A172 (cell line): Measurements from ENCODE around the gene CLEC9A. TPM values are rescaled to one million over a fixed set of nuclear protein-coding genes. Genes with fewer than 3 reads are reported as not detected.

Experiments
- DNase-seq: peaks from one replicate; pipeline ENCODE4 v3.0.0-alpha.2; 2015; ENCODE audit warnings: low spot score
- total RNA-seq: library from RNA; depleted of rRNA; stranded (reverse); fragments of >200 nt; shearing (Covaris generic); gene quantifications from 2 replicates; pipeline ENCODE4 v1.2.3, GENCODE V29; 2014

The CLEC9A gene
- total RNA-seq, 1 experiment from 2014 or later = not detected

DNA sequence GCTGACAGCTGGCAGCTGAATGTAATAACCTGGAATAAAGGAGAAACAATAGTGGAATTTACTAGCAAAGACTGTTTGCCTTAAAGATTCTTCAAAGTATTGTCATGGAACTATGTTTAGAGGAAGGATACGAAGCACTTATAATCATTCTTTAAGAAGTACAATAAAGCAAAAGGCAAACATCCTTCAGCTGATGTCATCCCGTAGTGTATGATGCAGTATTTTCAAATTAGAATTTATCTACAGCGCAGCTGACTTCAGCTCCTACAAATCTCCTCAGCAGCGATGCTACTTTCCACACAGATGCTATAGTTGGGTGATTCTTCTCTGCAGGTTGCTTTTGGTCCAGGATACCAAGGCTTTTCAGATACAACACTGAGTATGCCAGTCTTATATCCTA is 36.8 kb downstream of the CLEC9A start:
- no peak for DNase-seq

DNA sequence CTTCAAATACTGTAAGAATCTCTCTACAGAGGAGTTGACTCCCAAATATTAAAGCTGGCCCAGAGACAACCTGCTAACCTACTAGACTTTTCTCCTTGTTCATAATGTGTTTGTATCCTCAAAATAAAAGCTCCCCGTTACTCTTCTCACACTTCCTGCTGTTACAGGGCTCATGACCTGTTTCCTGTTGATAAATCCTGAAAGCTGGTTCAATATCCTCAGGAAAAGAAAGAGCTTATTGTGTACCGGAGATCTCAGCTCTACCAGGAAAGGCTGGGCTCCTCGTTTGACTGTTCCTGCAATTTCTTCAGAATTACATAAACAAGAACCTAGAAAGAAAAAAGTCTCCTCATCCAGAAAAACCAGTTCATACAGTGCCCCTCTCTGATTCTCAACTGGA is 37.5 kb downstream of the CLEC9A start:
- DNase-seq = peak; percentile 2

DNA sequence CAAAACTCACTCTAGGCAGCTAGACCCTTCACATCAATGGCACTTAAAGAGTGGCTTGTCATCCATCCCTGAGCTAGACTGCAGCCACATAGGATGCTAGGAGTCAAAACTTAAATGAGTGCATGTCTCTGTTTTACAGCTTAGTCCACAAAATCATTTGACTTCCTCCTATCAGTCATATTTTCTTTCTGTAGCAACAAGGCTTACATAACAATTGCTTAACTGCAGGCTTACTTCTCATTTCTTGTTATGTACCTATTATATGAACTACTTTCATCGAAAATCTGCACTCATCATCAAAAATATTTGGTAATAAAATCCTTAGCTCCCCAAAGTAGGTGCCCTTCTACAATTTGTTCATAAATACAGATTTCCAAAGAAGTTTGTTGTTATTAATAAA is 38.2 kb downstream of the CLEC9A start:
- DNase-seq = no peak

DNA sequence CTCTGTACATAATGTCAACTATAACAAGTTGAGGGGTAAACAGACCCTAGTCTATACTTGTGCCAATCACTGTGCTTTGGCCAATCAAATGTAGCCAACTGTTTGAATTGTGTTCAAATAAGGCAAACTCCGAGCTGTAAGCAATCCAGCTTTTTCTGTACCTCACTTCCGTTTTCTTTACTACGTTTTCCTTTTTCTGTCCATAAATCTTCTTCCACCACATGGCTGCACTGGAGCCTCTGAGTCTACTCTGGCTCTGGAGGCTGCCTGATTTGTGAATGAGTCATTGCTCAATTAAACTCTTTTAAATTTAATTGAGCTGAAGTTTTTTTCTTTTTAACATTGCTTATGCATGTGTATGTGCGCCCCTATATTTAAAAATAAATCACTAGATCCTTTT is 38.6 kb downstream of the CLEC9A start:
- DNase-seq = peak; percentile 79

DNA sequence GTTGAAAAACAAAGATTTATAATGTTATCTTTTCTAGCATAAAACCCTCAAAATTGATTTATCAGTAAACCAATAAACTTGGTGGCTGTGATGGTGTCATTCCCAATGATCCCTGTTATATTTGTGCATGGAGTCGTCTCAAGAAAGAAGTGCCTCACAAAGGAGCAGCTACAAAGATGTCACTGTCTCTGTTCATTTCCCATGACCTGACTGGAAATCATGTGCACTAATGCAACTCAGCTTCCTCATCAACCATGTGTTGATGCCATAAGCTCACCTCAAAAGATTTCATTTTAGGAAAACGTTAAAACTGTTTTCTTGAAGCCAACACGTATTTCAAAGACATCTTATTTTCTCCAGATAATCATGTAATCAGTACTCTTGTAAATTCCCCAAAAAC is 39.5 kb downstream of the CLEC9A start:
- no peak for DNase-seq

DNA sequence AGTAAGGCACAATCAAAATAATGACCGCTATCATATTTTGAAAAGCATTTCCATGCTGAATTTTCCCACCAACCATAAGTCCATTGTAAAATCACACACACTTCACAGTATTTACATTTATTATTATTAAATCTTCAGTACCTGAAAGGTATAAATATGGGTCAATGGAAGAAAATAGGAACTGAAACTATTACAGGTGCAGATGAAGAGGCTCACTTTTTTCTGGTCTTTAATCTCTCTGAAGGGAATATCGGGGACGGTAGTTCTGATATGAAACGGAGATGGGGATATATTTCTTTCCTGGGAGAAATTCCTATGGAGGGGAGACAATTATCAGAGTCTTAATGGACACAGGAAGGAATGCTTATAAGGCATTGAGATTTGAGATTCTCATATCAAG is 39.9 kb downstream of the CLEC9A start:
- no peak for DNase-seq

DNA sequence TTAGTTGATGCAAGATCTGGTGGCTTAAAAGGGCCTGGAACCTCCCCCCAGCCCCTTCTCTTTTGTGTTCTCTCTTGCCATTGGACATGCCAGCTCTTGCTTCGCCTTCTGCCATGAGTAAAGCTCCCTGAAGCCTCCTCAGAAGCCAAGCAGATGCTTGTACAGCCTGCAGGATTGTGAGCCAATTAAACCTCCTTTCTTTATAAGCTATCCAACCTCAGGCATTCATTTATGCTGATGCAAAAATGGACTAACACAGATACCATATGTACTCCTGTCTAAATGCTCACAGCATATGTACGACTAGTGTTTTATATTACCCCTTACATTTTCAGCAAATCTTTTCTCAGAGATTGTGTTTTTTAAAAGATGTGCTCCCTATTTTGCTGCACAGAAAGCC is 41.6 kb downstream of the CLEC9A start:
- DNase-seq = no peak

DNA sequence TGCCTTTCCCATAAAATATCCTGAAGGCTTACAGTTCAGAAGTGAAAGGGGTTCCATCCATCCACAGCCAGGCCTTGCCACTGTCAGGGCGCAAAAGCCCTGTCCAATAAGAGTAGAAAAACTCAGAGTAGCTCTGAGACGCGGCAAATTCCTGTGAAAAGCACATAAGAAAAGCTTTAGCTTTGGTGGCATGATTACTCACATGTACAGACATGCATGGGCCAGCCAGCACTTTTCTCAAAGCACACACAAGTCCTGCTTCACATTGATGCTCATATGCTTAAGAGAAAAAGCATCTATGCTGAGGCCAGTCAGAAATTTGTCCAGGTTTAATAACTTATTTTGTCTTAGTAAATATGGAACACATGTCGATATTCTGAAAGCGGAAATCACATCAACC is 42.8 kb downstream of the CLEC9A start:
- DNase-seq = no peak

DNA sequence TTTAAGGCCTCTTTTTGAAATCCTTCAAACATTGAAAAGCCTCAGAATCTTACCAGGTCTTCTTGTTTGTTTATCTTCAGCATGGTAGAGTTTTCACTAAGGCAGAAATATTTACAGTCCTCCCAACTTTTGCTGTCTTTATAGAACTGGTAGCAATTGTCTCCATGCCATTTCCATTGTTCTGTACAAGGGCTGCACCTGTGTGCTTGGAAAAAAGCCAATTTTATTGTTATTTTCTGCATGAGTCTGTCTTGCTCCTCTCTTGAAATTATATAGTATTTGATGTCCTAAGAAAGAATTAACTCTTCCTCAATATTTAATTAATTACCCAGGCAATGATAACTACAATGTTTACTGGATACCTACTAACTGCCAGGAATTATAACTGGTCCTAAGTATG is 45.0 kb downstream of the CLEC9A start:
- DNase-seq = no peak

DNA sequence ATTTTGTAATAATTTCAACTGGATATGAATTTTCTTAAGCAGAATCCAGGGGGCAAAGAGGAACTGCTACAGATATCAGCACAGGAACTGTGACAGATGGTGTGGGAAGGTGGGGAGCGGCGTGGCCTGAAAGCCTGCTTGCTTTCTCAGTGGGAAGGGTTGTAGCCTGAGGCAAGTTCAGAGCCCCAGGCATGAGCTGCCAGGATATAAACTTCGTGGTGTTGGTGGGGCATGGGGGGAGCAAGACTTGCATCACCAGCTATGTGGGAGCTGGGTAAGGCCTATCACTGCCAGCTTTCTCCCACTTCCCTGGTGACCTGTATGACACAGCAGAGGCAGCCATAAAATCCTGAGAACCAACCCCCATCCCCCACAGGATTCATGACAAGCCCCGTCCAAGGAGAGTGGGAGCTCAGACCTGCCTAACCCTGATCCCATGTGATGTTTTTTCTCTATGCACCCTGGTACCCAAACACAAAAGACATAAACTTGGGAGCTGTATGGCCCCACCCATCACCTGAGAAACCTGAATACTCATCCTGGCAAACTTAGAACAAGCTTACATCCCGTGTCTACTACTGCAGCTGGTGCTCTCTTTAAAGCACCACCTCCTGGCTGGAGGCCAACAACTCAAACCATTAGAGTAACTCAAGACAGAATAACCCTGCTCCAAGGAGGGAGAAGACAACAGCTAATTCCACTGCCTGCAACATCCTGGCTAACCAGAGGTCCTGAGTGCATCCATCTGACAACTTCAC is 51.8 kb downstream of the CLEC9A start:
- DNase-seq = no peak

DNA sequence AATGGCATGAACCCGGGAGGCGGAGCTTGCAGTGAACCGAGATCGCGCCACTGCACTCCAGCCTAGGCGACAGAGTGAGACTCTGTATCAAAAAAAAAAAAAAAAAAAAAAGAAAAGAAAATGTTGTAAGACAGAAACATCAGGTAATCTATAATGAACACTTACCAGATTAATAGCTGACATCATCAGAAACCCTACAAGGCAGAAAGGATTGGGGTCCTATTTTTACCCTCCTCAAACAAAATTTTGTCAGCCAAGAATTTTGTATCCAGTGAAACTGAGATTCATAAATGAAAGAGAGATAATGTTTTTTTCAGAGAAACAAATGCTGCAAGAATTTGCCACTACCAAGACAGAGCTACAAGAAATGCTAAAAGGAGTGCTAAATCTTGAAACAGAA is 54.3 kb downstream of the CLEC9A start:
- no peak for DNase-seq

DNA sequence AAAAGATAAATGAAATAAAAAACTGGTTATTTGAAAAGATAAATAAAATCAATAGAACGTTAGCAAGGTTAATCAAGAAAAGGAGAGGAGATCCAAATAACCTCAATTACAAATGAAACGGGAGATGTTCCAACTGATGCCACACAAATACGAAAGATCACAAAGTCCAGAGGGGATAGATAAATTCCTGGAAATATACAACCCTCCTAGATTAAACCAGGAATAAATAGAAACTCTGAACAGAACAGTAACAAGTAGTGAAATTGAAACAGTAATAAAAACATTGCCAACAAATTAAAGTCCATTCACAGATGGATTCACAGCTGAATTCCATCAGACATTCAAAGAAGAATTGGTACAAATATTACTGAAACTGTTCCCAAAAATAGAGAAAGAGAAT is 55.9 kb downstream of the CLEC9A start:
- no peak for DNase-seq

DNA sequence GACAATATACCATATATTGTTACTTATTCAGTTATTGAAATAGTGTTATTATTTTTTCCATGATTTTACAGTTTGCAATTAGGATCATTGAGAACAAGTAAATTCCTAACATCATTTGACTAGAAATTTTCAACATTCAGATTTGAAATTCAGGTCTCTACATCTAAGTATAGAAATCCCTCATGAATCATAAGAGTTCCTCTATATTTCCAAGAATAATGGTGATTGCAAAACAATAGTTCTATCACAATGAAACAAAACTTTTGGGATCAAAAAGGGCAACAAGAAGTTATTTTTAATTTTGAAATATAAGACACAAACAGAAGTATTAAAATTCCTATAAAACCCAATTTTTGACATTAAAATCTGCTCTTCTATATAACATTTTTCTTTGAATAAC is 57.5 kb downstream of the CLEC9A start:
- no peak for DNase-seq

DNA sequence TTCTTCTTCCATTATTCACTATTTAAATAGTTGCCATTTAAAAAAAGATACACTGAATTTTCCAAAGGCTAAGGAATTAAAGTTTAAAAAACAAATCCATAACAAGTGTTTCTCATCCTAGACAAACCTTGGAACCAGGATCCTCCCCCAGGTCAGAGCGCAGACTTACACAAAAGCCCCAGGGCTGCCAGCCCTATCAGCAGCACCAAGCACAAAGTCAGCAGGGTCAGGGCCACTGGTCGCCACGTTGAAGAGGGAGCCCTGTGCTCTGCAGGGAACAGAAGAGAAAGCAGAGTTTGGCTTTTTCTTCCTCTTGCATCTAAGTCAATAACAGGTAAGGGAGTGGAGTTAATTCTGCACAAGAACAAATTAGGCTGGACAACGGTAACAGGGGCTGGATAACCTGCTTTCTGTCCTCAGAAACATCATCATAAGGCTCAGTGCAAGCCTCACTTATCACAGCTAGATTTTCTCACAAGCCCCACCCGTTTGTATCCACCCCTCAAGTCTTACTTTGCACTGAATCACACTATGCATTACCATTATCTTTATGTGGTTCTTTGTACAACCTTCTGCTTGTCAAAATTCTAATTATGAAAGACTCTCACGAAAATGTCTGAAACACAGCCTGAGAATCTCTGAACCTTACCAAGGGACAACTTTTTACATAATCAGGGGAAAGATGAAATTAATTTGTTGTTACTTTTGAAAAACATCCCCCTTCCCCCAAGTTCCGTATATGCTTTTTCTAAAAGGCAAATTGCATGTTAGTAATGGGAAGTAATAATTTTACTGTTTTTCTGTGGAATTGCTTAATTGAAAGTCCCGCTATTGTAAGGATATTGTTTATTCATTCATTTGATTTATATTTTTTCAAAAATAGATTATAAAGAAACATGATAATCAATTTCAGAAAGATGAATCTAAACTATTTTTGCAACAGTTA is 58.7 kb downstream of the CLEC9A start:
- DNase-seq = no peak

DNA sequence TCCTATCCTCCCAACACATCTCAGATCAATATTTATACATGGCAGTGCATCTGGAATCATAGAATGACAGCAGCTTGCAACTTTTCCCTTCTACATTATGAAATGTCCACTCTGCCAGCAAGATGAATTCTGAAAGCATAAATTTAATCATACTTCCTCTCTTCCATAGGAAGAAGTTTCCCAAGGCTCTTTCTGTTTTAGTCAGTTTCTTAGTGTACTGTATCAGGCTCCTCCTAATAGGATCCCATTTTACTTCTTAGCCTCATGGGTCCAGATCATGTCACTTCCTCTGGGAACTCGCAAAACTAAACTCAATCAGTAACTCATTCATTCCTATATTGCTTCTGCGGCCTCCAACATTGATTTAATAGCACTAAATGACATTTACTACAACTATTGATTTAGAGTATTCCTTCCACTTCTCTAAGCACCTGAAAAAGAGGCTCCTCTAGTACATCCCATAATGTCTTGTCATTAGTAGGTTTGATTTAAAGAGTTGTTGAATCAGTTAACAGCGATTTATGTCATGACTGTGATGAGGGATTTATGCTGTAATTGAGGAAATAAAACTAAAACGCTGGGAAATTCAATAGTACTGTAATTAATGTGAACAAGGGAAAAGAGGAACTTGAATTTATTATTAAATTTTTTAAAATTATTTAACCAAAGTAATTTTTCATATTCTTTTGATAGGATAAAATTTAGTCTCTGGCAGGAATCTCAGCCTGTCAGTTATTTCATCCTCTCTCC is 64.3 kb downstream of the CLEC9A start:
- no peak for DNase-seq

DNA sequence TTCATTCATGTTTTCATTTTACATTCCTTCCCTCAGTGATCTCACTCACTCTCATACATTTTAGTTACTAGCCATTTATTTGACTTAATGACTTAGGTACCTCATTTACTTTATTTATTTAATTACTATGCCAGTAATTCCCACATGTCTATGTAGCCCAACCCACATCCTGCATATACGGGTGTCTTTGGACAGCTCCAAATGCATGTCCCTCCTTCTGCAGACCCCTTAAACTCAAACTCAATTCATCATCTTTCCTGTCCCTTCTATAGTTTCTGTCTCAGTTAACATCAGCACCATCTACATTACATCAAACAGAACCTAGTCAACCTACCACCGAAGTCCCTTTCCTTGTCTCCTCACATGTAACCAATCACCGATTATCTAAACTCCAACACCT is 65.5 kb downstream of the CLEC9A start:
- DNase-seq = no peak

DNA sequence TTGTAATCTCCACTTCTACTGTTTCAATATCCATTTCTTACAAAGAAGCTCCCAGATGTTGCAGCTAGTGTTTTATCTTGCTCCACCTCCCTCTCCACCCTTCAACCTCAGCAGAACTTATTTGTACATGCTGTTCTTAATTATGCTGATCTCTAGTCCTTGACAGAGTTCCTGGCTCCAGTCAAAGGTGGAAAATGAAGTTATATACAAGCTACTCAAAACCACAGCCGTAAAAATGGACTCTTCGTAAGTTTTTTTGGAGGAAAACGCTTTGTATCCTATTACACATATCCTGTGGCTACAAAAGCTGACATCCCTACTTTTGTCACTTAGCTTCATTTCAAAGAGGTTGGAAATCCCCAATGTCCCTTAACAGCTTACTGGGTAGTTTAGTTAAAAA is 67.0 kb downstream of the CLEC9A start:
- DNase-seq = peak; percentile 4

DNA sequence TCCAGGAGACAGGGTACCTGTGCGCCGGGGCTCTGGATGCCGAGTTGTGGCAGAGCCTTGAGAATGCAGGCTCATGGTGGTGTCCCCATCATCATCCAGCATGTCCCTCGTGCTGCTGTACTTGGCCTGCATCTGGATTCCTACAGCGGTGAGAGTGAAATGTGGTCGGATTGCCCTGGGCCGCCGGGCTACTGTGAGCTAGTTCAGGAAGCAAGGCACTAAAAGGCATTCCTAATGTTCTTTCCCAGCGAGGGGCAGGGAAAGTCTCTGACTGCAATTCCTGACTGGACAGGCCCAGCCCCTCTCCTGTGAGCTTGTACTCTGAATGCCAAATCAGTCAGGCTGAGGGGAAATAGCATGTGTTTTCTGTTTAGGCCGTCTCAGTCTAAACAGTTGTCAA is 68.3 kb downstream of the CLEC9A start, which contains the start of gene CLEC1A:
Gene CLEC1A, minus strand, starts transcription at position 195 of the 400 bp plus-strand sequence. Its CDS starts 63 bp downstream, at position 132.
- no peak for DNase-seq

DNA sequence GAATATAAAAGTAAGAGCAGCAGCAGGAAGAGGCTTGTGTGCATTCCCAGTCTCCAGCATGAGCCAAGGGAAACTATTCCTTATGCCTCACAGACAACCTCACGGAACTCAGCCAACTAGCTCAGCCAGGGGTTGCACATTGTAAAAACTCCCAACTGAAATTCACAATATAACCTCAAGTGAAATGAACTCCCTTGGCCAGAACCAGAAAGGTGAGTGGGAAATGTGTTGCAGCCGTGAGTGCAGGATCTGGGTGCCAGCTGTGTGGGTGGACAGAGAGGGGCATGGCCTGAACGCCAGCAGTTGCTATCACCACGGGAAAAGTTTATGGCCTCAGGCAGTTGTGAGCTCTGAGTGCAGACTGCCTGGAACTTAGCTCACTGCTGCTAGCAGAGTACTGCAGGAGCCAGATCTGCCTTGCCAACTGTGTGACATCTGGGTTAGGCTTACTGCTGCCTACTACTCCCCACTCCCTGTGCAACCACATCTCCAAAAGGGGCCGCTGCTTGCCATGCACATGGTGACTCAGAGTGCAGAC is 70.6 kb downstream of the CLEC9A start:
- peak; percentile 23 for DNase-seq

DNA sequence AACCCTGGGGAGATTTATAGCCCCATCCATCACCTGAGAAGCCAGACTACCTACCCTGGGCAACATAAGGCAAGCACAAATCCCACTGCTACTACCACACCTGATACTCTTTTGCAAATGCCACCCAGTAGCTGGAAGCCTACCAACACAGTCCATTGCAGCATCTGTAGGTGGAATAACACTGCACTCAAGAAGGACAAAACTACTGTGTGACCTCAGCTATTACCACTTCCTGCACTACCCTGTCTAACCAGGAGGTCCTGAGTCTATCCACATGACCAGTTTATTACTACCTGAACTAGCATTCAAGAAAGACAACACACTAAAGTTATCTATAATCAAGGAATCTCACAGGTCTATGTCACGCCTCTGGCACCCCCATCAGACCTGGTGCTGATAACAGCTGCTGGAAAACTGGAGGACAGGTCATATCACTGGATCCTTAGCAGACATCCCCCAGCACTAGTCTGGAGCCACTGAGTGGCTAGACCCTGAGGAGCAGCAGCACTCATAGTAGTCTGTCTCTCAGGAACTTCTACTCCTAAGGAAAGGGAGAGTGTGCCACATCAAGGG is 71.3 kb downstream of the CLEC9A start:
- DNase-seq = peak; percentile 1

DNA sequence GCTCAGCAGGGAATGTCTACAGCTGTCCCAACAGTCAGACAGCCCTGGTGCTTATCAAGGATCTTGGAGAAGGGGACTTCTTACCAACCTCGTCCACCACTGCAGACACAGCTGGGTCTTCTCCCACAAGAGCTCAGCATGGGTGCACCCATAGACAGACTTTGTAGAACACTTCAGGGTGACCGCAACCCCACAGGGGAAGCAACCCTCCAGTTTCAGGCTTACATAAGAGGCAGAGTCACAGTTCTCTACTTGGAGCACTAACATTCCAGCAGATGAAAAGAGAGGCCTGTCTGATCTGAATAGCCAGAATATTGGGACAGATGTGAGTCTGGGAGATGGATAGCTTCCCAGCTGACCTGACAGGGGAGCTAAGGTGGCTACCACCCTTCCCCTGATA is 71.8 kb downstream of the CLEC9A start:
- DNase-seq = no peak
